GM23248 (cell line): Measurements from ENCODE around the gene WFDC1. TPM values are rescaled to one million over a fixed set of nuclear protein-coding genes. Genes with fewer than 3 reads are reported as not detected.

Source experiments
- DNase-seq: peaks from one replicate; pipeline ENCODE4 v3.0.0-alpha.2; 2015
- H2AFZ ChIP-seq: fragments of 200-600 bp; sonication (generic); 2 replicates; pipeline ENCODE4 v1.6.1; 2016; ENCODE audit warnings: antibody characterized with exemption
- H3F3A ChIP-seq: fragments of 200-600 bp; sonication (generic); 2 replicates; pipeline ENCODE4 v1.6.1; 2016; ENCODE audit warnings: mild to moderate bottlenecking, antibody characterized with exemption, mixed run types; ENCODE audit not compliant: insufficient read depth
- H3K27ac ChIP-seq: fragments of 200-600 bp; sonication (generic); 2 replicates; pipeline ENCODE4 v1.5.1; 2016; ENCODE audit warnings: mild to moderate bottlenecking
- H3K27me3 ChIP-seq: fragments of 200-600 bp; sonication (generic); replicated peaks from 2 replicates; pipeline ENCODE4 v1.6.1; 2016; ENCODE audit warnings: mild to moderate bottlenecking; ENCODE audit not compliant: insufficient read depth
- H3K36me3 ChIP-seq: fragments of 200-600 bp; sonication (generic); 2 replicates; pipeline ENCODE4 v1.6.1; 2016; ENCODE audit warnings: low read depth, mild to moderate bottlenecking
- H3K4me1 ChIP-seq: fragments of 200-600 bp; sonication (generic); 2 replicates; pipeline ENCODE4 v1.6.1; 2016; ENCODE audit warnings: mild to moderate bottlenecking; ENCODE audit not compliant: insufficient read depth
- H3K4me2 ChIP-seq: fragments of 200-600 bp; sonication (generic); one replicate; pipeline ENCODE4 v1.6.1; 2016; ENCODE audit warnings: mild to moderate bottlenecking; ENCODE audit not compliant: unreplicated experiment
- H3K4me3 ChIP-seq: fragments of 200-600 bp; sonication (generic); 2 replicates; pipeline ENCODE4 v1.5.1; 2016; ENCODE audit warnings: mild to moderate bottlenecking
- H3K79me2 ChIP-seq: fragments of 200-600 bp; sonication (generic); 2 replicates; pipeline ENCODE4 v1.6.1; 2016; ENCODE audit warnings: mild to moderate bottlenecking; ENCODE audit not compliant: insufficient read depth
- H3K9ac ChIP-seq: fragments of 200-600 bp; sonication (generic); 2 replicates; pipeline ENCODE4 v1.6.1; 2016; ENCODE audit warnings: mild to moderate bottlenecking
- H3K9me2 ChIP-seq: fragments of 200-600 bp; sonication (generic); 2 replicates; pipeline ENCODE4 v1.6.1; 2016; ENCODE audit warnings: mixed run types, mild to moderate bottlenecking, moderate library complexity; ENCODE audit not compliant: insufficient read depth
- H3K9me3 ChIP-seq: fragments of 200-600 bp; sonication (generic); one replicate; pipeline ENCODE4 v1.6.1; 2017; ENCODE audit warnings: low read depth
- H4K20me1 ChIP-seq: fragments of 200-600 bp; sonication (generic); 2 replicates; pipeline ENCODE4 v1.6.0; 2016; ENCODE audit not compliant: insufficient read depth
- EZH2 ChIP-seq: fragments of 200-600 bp; sonication (generic); IDR thresholded peaks from 2 replicates; pipeline ENCODE4 v1.6.1; 2018; ENCODE audit warnings: antibody characterized with exemption, mild to moderate bottlenecking; ENCODE audit not compliant: insufficient read depth, poor library complexity, severe bottlenecking
- EZH2phosphoT487 ChIP-seq: fragments of 200-600 bp; sonication (generic); IDR thresholded peaks from 2 replicates; pipeline ENCODE4 v1.6.1; 2018; ENCODE audit warnings: antibody characterized with exemption, moderate library complexity, mild to moderate bottlenecking, low read depth; ENCODE audit not compliant: insufficient read depth
- WGBS, 2 experiments: methylation state at CpG; one replicate each; pipeline ENCODE4 v1.1.6; 2015 to 2017; ENCODE audit warnings: low lambda C conversion rate in 2 of 2, low coverage in 1 of 2; ENCODE audit errors: missing lambda C conversion rate in 2 of 2; 5-methylcytosine and 5-hydroxymethylcytosine counted together
- in situ Hi-C: fragments of 300-500 bp; cut with MboI; formaldehyde crosslinking; loops from 2 replicates; pipeline ENCODE4 v1.15.0; 2020
- polyA plus RNA-seq: library from polyadenylated mRNA; unstranded; fragments of >200 nt; fragmentation: Nextera tagmentation; extraction: Ambion mirVana; gene quantifications from 2 replicates; pipeline ENCODE4 v1.2.1, GENCODE V29; 2016
- total RNA-seq: library from RNA; depleted of rRNA; stranded (reverse); fragments of >200 nt; shearing (Covaris generic); gene quantifications from 2 replicates; pipeline ENCODE4 v1.2.3, GENCODE V29; 2014

WFDC1 gene
- total and polyA plus RNA-seq, 2 experiments from 2014 or later, result 0.35 to 0.76 TPM

DNA sequence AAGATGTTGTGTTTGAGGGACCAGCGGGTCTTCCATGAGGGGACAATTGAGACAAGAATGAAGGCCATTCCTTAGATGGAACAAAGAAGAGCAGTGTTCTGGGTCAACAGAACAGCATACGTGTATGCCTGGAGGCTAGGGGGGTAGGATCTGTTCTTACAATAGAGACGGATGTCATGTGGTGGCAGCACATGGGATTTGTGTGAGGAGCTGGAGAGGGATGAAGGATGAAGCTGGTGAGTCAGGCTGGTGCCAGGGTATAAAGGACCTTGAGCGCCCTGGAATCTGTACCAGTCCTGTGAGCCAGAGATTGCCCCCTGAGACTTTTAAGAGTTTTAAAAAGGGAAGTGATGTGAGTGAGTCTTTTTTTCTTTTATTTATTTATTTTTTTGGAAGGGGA, 22.8 kb upstream of the WFDC1 start:
- H3K4me2 ChIP-seq, result no peak overlapping the region
- no peaks in the 10 kb centered on the region for H3K9me3 ChIP-seq
- H3K79me2 ChIP-seq, result no peaks in the 10 kb centered on the region
- H2AFZ ChIP-seq, result no peak overlapping the region
- no peak overlapping the region for H3K9ac ChIP-seq
- no peaks in the 10 kb centered on the region for H3K9me2 ChIP-seq
- peaks cover 39% of the 10 kb centered on the region for H3K27me3 ChIP-seq
- 48 to 49% methylated on average over 4 of the region's 4 CpGs for WGBS, 2 experiments
- no peaks in the 10 kb centered on the region for H4K20me1 ChIP-seq
- no peaks in the 10 kb centered on the region for H3K36me3 ChIP-seq
- H3K27ac ChIP-seq, result no peak overlapping the region
- no peaks in the 10 kb centered on the region for H3K4me1 ChIP-seq
- H3F3A ChIP-seq, result no peaks in the 10 kb centered on the region
- TF ChIP-seq EZH2 (no peak), EZH2phosphoT487 (no peak)
- H3K4me3 ChIP-seq, result no peak overlapping the region
- DNase-seq, result no peak
- in situ Hi-C loops, result no loop called here

GRCh38 chr16:84272740-84273320, 21.8 kb upstream of the WFDC1 start:
- Histone ChIP-seq H3K27ac (no peak overlapping the region), H3F3A (no peaks in the 10 kb centered on the region), H3K9me3 (no peaks in the 10 kb centered on the region), H3K9me2 (no peaks in the 10 kb centered on the region), H2AFZ (no peak overlapping the region), H3K4me2 (no peak overlapping the region), H3K79me2 (no peaks in the 10 kb centered on the region), H4K20me1 (no peaks in the 10 kb centered on the region), H3K4me3 (no peak overlapping the region), H3K27me3 (peaks cover 38% of the 10 kb centered on the region), H3K36me3 (no peaks in the 10 kb centered on the region), H3K9ac (no peak overlapping the region), H3K4me1 (no peaks in the 10 kb centered on the region)
- in situ Hi-C loops, result no loop called here
- no peak for DNase-seq
- TF ChIP-seq EZH2phosphoT487 (no peak), EZH2 (no peak)
- WGBS, 2 experiments, result 0% methylated on average over 1 of the region's 1 CpG

GRCh38 chr16:84274515-84274914, 20.2 kb upstream of the WFDC1 start:
- Histone ChIP-seq H3K36me3 (no peaks in the 10 kb centered on the region), H3K4me3 (no peak overlapping the region), H3K9me2 (no peaks in the 10 kb centered on the region), H3K9me3 (no peaks in the 10 kb centered on the region), H2AFZ (no peak overlapping the region), H3K27ac (no peak overlapping the region), H3F3A (no peaks in the 10 kb centered on the region), H3K9ac (no peak overlapping the region), H3K4me2 (no peak overlapping the region), H4K20me1 (no peaks in the 10 kb centered on the region), H3K79me2 (no peaks in the 10 kb centered on the region), H3K4me1 (no peaks in the 10 kb centered on the region), H3K27me3 (peaks cover 23% of the 10 kb centered on the region)
- TF ChIP-seq EZH2phosphoT487, result no peak
- TF ChIP-seq EZH2, result no peak
- in situ Hi-C loops, result no loop called here
- DNase-seq, result no peak
- WGBS, 2 experiments, result 80 to 82% methylated on average over 9 of the region's 9 CpGs

- Histone ChIP-seq H3K4me1 (no peaks in the 10 kb centered on the region), H3K9me3 (no peaks in the 10 kb centered on the region), H3F3A (no peaks in the 10 kb centered on the region), H3K9me2 (no peaks in the 10 kb centered on the region), H3K36me3 (no peaks in the 10 kb centered on the region), H3K79me2 (no peaks in the 10 kb centered on the region), H3K4me3 (no peak overlapping the region), H3K4me2 (no peak overlapping the region), H3K9ac (no peak overlapping the region), H4K20me1 (no peaks in the 10 kb centered on the region), H3K27ac (no peak overlapping the region), H3K27me3 (peaks cover 13% of the 10 kb centered on the region), H2AFZ (no peak overlapping the region)
- TF ChIP-seq EZH2phosphoT487, result no peak
- no peak for TF ChIP-seq EZH2
- 30 to 34% methylated on average over 6 of the region's 6 CpGs for WGBS, 2 experiments
- in situ Hi-C loops, result no loop called here
- DNase-seq, result no peak
Observed at GRCh38 chr16:84275585-84276151, 19.0 kb upstream of the WFDC1 start.
